ENCODE results near the gene FAM184B.
A peak's percentile ranks its signal among the peaks of the same experiment; 100 is the strongest.

FAM184B gene

DNA sequence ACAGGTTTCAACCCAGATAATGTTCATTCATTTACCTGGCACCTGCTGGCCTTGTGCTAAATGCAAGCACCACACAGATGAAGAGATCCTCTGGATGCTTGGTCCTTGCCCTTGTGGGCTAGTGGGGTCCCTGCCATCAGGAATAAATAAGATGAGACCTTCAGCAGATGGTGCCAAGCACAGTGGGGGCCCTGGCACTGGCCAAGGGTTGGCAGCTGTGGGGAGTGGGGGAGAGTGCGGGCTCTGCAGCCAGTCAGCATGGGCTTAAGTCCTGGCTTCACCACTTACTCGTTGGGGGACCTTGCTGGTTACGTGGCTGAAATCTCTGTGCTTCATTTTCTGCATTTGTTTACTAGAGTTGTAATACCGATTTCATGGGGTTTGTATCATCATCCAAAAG is 197.5 kb downstream of the FAM184B start:
- no peak overlapping the region for H3K4me3 ChIP-seq (ENCODE audit: low read length)
- no peak for DNase-seq (ENCODE audit: low read depth)
- TF ChIP-seq CTCF (conservative IDR thresholded peaks at IDR 0.05; ENCODE audit: low read length) = no peak

DNA sequence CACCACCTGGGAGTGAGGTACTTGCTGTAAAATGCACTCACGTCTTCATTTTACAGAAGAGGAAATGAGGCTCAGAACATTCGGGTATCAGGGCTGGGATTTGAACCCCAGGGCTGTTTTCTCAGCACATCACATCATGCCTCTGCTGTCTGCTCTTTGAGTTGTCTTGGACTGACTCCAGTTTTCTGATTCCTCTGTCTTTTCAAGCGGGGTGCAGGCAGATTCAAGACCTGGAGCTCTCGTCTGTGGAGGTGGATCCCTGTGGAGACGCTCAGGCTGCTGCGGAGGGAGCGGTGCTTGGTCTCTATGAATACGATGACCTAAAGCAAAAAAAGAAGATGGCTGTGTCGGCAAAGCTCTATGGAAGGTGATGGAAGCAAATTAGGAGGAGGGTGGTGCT is 198.1 kb downstream of the FAM184B start:
- TF ChIP-seq CTCF (conservative IDR thresholded peaks at IDR 0.05; ENCODE audit: low read length) = no peak
- no peak for DNase-seq (ENCODE audit: low read depth)
- no peak overlapping the region for H3K4me3 ChIP-seq (ENCODE audit: low read length)

- no peak for TF ChIP-seq CTCF (conservative IDR thresholded peaks at IDR 0.05; ENCODE audit: low read length)
These were observed 200.5 kb downstream of the FAM184B start for GRCh38 chr4:17580969-17581368.

More at GRCh38 chr4:17580969-17581368, 200.5 kb downstream of the FAM184B start:
- DNase-seq (ENCODE audit: low read depth) = peak; percentile 13
- H3K4me3 ChIP-seq (ENCODE audit: low read length) = no peak overlapping the region

All from AG10803 (cell line).